GM18508 (cell line): ENCODE data around the gene TMEM18.

Experiments used
- ATAC-seq: cut with Tn5 transposase; IDR thresholded peaks from one replicate; pipeline ENCODE4 v1.9.1; 2021; ENCODE audit warnings: moderate number of reproducible peaks; ENCODE audit not compliant: insufficient read depth, unreplicated experiment

Gene TMEM18

DNA sequence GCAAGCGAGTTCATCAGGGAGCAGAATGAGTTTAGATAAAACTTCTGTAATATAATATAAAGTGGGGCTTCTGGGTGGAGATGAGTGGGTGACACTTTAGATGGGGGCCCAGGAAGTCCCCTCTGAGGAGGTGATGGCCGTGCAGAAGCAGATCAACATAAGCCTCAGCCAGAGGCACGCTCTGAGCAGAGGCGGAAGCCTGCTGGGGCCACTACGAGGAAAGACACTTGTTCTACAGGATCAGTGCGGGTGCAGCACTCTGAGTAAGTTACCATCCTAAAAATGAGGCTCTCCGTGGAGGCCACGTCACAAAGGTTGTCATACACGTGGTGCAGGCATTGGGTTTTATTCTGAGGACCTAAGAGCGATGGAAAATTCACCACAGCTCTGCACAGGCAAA, 22.3 kb downstream of the TMEM18 start:
- ATAC-seq = no peak

DNA sequence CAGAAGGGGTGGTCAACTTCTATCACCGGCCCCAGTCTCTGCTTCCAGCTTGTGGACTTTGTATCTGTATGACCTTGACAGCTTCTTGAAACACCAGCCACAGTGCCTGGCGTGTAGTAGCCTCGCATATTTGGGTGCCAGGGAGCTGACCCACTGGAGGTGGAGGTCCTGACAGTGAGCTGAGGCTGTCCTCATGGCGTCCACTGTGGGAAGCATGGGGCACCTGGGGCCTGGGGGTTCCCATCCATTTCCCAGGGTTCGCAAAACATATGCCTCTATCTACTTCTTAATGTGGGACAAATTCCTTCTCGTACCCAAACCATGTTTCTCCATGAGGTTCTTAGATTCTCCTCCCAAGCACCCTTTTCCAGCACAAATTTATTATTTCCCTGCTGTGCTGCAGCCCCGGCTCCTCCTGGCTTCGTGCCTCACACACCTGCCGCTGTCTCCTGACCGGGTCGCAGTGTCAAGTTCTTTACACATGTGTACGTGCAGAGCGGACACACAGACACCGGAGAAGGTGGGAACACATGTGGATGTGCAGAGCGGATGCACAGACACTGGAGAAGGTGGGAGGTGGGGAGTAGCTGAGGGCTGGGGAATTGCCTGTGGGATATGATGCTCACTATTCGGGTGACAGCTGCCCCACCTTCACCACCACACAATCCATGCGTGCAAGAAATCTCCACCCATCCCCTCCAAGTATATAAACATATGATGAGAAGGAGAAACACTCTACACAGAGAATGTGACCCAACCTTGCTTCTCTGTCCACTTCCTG, 23.4 kb downstream of the TMEM18 start:
- ATAC-seq = no peak

DNA sequence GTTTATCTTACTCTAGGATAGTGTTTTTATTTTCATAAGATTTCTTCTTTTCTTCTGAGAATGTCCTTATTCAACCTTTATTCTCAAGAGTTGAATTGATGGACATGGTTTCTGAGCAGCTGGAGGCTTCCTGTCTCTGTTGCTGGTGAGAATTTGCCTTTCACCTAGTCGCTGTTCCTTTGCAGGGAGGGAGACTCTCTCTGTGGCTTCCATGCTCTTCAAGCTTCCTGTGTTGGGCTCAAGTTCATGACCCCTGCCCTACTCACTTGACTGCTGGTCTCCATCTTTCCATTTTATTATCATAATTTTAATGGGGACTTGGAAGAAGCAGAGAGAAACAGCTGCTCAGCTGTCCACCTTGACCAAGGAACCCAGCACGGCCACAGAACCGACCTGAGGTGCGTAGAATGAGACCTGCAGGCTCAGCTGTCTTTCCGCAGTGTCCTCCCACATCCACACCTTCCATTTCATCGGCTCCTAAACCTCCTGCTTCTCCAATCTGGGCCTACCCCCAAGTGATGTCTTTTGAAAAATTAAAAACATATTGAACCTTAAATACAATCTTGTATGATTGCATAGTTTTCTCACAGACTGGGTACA, 24.2 kb downstream of the TMEM18 start:
- ATAC-seq = no peak

DNA sequence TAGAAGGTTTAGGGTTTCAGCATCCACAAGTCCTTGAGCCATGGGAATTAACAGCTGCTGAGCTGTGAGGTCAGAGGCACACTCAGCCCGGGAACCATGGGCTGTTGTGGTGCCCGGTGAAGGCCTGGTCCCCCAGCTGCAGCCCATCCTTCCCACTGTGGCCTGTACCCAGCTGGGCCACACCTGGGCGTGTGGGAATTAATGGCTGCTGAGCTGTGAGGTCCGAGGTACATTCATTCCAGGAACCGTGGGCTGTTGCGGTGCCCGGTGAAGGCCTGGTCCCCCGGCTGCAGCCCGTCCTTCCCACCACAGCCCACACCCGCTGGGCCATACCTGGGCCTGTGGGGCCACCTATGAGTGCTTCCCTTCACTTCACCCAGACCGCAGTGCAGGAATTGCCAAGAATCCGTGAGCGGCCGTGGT, 25.2 kb downstream of the TMEM18 start:
- no peak for ATAC-seq

DNA sequence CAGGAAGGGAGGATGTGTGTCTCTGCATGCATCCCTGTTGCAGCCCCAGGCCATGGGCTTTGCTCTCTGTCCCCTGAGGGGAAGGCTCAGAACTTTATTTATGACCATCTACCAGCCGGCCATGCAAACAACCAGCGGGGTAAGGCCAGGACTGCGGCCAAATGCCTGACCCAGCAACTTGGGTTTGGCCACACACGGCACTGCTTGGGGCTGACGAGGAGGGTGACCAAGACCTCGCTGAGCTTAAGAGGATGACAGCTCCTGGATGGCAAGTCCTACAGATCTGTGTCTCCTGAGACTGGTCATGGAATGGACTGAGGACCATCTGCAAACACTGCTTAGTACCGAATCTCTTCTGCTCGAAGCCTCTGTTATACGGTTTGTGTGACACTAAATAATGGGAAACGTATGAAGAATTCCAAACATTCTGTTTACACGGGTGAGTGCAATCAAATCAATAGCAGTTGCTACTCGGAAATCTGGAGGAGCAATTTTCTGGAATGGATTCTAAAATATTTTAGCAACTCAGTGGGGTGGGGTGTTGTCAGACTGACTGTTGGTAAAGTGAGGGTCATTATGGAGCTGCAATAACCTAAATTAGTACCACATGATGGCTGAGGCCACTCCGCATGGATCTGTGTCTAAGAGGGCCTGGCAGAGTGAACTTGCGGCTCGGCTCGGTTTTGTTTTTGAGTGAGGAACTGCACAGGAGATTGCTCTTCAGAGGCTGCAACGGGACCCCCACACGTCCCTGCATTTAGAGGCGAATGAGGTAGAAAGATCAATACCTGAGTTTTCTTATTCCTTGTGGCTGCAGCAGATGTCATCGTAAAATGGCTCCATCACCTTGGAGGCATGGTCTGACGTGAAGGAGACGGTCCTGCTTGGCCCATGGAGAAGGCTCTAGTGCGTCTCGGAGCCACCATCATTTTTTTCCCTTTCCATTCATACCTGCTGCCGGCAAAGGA, 26.6 kb downstream of the TMEM18 start:
- ATAC-seq = no peak

DNA sequence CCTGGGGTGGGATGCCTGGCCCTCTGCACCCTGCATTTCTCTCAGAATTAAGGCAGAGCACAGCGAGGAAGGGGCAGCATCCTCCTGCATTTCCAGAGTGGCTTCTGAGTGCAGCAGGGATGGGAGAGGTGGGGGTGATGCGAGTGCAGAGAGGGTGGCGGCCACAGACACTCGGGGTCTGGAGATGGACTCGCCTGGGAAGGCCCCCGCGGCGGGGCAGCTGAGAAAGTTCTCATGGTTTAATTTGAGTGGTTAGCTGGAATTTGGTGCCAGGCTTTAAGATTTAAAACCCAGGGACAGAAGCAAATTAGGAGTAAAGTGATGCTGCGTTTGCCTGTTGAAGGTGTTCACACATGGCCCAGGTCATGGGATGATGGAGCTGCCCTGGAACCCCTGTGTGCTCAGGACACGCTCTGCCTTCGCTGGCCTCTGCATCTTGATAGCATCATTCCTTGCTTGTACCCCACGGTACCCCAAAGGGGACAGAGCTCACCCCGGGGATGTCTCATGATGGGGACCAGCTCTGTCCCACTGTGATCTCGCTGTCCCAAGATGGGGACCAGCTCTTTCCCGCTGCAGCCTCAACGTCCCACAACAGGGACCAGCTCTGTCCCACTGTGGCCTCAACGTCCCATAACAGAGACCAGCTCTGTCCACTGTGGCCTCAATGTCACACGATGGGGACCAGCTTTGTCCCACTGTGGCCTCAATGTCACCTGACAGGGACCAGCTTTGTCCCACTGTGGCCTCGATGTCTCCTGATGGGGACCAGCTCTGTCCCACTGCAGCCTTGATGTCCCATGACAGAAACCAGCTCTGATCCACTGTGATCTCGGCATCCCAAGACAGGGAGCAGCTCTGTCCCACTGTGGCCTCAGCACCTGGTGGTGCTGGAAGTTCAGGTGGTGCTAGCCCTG, 27.5 kb downstream of the TMEM18 start:
- no peak for ATAC-seq

DNA sequence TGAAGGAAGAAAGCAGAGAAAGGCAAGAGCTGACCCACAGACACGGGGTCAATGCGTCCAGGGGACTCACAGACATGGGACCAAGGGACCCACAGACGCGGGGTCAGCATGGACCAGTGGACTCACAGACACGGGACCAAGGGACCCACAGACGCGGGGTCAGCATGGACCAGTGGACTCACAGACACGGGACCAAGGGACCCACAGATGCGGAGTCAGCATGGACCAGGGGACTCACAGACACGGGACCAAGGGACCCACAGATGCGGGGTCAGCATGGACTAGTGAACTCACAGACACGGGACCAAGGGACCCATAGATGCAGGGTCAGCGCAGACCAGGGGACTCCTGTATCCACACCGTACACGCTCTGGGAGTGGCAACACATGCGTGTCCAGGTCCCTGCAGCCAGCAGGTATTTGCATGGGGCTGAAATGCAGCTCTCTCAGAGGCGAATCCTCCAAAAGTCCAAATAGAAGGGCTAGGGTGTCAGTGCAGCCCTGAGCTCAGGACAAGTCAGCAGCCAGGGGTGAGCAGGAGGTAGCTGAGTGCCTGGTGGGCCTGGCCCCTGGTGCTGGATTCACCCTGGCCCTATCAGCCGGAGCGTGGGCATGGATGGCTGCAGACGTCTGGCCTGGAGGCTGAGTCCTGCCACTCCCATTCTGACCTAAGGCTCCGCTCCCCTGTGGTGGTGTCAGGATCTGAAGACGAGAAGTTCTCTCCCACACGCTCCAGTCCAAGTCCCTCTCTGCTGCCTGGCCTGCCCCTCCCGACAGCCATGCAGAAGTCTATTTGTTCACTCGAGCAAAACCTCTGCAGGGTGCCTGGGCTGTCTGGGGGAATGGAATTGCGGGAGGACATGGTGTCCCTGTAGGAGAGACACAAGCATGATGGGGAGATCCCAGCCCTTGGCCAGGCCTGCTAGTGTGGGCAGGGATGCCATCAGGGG, 28.5 kb downstream of the TMEM18 start:
- ATAC-seq = no peak

DNA sequence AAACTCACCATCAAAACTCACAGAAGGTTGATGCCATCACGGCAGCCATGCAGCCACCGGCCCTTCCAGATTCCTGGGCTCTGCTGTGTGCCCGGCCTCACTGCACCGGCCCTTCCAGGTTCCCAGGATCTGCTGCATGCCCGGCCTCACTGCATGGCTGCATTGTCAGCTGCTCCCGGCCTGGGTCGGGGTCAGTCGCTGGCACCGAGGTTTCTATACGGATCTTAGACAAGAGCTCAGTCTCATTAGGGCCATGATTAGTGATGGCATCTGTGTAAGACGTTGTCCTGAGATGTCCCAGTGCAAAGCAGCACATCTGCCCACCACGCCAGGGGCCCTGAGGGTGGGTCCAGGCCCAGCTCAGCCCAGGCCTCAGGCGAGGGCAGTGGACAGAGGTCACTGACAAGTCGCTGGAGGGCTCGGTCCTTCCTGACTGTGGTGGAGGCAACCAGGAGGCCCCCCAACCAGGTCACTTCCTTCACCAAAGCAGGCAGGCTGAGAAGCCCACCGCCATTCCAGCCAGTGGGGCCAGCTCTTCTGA, 29.4 kb downstream of the TMEM18 start:
- ATAC-seq = no peak

DNA sequence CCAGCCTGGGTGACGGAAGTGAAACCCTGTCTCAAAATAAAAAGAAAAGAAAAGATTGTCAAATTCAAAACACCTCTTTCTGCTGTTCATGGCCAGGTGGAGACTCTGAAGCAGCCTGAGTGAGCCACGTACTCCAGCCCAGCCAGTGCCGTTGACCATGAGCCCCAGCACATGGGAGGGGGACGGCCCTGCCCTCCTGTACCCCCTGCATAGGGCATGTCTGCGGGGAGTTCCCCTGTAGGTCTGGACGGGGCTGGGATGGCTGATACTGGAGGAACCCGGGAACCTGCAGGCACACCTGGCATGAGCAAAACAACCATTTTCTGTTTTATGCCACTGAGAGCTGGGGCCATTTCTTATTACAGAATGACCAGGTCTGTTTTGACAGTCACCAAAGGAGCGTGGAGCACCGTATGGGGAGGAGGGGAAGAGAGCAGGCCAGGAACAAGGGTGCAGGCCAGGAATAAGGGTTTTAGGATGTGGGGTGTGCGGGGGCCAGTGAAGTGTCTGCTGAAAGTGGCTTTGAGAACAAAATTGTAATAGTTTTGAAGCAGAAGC, 30.1 kb downstream of the TMEM18 start:
- no peak for ATAC-seq

DNA sequence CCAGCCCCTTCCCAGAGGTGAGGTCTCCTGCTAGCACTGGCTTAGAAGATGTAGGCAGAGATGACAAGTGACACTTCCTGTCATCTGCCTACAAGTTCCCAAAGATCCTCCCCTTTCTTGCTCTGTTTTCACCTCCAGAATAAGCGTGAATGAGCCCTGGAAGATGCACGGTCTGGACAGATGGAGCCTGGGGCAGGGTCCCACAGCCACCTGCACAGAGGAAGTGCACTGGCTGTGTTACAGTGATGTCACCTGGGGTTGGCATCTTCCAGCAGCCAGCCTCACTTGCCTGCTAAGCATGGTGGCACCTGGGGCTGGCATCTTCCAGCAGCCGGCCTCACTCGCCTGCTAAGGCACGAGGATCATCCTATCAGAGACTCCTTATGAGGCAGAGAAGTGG, 32.3 kb downstream of the TMEM18 start:
- no peak for ATAC-seq

DNA sequence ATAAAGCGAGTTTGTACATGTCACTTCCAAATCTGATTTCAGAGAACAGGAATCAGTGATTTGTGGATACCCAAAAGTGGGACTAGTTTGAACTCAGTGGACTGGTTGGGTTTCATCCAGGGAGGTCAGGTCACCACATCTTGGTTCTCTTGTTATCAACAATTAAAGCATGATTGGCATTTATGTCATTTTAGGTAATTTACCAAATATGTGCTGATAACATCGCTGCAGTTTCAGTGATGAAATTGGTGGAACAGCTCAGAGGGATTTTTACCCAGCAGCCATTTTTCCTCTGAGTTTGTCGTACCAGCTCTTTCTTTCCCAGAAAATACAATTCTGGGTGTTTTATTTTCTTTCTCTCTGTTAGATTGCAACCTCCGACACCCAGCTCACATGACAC, 33.4 kb downstream of the TMEM18 start:
- no peak for ATAC-seq

DNA sequence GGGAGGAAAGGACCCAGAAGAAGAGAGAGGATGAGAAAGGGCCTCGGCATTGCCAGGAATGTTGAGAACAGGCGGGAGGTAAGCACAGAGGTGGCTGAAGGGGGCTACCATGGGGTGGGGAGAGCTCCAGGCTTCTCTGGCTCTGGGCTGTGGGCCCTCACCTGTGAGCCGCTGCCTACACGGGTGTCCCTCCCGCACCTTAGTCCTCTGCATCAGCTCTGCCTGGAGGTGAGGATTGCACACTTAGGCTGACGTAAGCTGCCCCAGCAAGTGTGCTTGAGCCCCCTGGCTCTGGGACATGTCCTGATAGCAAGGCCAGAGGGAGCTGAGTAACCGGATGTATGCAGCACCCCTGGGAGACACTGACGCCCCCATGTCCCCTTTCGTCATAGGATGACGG, 33.9 kb downstream of the TMEM18 start:
- ATAC-seq = no peak

DNA sequence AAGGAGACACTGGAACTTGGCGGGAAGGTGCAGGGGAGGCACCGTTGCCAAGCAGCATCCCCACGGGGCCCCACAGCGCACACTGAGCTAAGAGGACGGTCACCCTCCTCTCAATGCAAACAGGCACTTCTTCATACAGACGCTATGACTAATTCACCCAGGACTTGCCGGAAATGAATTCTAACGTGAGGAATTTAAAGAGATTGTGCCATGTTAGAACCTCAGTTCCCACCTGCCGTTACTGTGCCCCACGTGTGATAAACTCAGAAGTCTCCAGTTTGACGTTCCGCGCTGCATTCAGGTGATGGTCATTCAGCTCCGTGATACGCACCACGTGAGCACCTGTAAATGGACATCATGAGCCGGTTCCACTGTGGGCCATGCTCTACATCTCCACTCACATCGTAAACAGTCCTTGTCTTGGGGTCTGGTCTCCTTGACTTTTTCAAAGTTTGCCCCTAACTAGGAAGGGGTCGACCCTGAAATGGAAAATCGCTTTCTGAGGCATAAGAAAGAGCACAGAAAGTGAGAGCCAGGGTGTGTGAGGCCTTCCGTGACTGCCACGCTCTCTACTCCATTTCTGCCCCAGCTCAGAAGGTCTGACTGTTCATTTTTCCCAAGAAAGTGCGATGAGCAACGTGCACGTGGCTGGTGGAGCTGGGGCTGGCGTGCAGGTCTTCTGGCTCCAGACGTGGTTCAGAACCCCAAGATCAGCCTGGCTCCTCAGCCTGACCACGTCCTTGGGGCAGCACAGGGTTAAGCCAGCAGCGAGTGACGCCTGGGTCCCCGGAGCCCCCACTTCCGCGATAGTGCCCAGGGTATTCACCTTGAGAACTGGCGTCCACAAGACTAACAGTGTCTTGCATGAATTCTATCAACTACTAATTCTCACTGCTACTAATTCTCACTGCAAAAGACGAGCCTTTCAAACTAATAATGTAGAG, 35.1 kb downstream of the TMEM18 start:
- ATAC-seq = no peak

DNA sequence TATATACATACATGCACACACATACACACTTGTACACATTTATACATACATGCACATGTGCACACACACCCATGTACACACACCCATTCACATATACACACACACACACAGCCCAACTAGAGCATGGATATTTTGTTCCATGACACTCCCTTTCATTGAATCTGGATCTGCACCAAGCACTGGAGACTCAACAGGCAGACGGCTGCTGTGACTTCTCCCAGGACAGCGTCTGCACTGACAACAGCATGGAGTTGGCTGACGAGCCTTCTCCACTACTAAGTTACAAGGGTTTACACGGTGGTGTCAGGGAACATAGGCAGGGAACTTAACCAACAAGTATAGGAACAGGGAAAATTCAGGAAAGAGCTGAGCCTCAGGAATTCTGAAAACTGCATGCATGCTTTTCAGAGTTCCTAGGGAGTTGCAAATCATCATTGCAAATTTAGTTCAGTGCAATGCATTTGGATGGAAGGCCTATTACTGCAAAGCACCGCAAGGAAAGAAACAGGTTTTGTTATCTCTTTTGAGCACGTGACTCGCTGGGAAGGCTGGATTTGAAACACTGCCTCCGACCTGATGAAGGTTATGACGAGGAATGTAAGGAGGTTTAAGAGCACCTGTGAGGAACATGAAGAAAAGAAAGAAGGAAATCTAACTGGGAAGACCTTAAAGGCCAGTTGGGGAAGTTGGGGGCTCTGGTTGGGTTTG, 35.9 kb downstream of the TMEM18 start:
- no peak for ATAC-seq

DNA sequence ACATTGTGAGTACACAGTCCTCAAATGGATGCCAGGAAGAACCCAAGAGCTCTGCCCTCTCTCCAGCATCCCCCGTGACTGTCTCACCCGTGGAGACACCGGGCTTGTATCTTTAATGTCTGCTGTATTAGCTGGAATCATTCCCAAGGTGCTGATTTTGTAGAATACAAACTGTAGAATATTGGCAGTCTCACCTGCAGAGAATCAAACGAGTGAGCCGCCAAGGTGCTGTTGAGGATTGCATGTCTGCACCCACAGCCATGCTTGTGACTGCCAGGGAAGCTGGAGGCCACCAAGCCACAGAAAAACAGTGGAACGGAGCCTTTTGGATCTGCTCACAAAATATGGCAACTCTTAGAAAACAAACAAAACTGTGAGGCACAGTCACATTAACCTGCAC, 37.5 kb downstream of the TMEM18 start:
- ATAC-seq = no peak

DNA sequence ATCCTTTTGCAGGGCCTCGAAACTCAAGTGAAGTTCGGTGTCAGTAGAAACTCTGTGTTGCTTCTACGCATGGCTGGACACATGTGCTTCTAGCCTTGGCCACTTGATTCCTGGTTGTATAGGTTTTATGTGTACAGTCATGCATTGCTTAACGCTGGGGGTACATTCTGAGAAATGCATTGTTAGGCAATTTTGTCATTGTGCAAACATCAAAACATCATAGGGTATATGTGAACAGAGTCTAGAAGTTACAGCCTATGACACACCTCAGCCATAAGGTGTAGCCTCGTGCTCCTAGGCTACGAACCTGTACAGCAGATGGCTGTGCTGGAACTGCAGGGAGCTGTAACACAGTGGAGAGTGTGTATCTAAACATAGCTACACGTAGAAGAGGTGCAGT, 39.4 kb downstream of the TMEM18 start:
- ATAC-seq = no peak

DNA sequence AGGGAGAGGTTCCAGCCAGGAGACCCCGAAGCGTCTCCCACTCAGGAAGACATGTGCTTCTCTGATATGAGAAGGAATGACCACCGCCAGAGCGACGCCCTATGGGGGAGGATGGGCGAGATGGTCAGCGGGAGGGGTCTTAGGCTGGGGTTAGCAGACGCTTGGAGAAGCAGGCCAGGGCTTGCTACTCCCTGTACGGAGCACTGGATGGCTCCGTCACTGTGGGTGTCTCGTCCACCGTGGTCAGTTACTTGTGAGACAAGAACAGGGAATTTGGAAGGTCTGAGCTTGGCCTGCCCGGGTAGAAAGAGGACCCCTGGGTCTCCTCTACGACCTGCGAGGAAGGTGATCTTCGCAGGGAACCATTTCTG, 39.8 kb downstream of the TMEM18 start:
- no peak for ATAC-seq
